GOT3 (cell line): ENCODE results near the gene TSPAN9.

Source experiments
- DNase-seq: peaks from one replicate; lab custom pipeline; 2025; ENCODE audit warnings: mixed read lengths; lab: John Stamatoyannopoulos, UW

TSPAN9 gene

DNA sequence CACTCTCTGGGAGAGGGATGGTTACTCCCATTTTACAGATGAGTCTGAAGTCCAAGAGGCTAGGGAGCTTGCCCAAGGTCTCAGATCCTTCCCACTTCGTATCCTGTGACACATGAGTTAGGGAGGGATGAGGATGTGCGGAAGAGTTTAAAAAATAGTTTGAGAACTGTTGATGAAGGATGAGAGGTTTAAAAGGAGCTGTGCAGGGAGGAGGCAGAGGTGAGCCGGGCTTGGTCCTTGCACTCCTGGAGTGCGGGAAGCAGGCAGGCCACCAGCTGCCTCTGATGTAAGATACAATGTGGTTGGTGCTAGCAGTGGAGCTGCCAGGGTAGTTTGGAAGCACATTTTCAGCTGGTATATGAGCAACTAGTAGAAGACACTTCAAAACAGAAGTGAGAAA lies 46.5 kb downstream of the TSPAN9 start:
- no peak for DNase-seq

DNA sequence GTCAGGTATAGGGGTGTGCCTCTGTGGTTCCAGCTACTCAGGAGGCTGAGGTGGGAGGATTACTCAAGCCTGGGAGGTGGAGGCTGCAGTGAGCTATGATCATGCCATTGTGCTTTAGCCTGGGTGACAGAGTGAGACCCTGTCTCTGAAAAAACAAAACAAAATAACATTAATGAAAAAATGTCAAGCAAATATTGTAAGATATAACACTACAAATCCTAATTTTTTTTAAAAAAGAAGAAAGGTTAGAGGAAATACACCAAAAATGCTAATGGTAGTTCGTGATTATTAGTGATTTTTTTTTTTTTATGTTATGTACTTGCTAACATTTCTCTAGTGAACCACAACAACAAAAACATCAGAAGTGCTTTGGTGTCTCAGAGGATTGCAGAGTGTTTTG lies 47.7 kb downstream of the TSPAN9 start:
- DNase-seq: no peak

DNA sequence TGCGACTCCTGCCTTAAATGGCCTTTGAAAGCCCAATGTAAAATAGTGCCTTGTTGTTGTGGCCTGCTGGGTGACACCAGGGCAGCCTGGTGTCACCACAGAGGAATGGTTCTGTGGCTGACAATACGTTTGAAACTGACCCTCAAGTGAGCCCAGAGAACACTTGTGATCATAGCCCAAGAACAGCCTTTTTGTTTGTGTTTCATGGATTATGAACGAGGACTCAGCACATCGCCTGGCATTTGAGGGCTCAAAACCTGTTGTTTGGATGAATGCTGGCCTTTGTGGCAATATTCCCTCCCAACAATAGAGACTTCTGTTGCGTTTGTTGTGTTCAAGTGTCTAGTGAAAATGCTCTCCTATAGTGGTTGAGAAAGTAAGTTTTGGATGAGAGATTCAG lies 48.5 kb downstream of the TSPAN9 start:
- no peak for DNase-seq

DNA sequence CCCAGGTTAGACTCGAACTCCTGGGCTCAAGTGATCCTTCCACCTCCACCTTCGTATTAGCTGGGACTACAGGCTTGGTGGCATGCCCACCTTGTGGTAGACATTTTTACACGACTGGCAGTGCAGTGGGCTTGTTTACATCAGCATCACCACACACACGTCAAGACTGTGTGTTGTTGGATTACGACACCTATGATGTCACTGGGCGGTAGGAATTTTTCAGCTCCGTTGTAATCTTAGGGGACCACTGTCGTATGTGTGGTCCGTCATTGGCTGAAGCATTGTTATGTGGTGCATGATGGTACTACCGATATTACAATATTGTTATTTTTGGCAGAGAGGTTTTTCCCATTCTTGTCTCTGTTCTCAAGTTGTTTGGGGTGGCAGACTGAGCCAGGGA lies 50.7 kb downstream of the TSPAN9 start:
- DNase-seq: no peak

DNA sequence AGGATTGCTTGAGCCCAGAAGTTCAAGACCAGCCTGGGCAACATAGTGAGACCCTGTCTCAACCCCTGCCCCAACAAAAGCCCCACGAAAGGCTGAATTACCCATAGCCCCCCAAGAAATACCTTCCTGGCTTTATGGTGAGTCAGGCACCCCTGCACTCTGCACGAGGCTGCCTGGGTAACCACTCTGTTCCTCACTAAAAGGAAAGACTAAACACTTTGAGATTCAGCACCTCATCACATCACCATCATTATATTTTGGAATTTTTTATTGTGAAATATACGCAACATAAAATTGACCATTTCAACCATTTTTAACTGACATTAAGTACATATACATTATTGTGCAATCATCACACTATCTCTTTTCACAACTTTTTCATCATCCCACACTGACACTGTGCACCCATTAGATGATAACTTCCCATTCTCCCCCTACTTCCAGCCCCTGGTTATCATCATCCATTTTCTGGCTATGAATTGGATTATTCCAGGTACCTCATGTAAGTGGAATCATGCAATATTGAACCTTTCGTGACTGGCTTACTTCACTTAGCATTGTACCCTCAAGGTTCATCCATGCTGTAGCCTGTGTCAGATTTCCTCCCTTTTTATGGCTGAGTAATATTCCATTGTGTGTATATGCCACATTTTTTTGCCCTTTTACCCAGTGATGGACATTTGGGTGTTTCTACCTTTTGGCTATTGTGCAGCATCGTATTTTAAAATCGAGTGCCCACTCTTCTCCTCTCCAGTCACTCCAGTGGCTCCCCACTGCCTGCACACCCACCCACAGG lies 51.5 kb downstream of the TSPAN9 start:
- DNase-seq: no peak

DNA sequence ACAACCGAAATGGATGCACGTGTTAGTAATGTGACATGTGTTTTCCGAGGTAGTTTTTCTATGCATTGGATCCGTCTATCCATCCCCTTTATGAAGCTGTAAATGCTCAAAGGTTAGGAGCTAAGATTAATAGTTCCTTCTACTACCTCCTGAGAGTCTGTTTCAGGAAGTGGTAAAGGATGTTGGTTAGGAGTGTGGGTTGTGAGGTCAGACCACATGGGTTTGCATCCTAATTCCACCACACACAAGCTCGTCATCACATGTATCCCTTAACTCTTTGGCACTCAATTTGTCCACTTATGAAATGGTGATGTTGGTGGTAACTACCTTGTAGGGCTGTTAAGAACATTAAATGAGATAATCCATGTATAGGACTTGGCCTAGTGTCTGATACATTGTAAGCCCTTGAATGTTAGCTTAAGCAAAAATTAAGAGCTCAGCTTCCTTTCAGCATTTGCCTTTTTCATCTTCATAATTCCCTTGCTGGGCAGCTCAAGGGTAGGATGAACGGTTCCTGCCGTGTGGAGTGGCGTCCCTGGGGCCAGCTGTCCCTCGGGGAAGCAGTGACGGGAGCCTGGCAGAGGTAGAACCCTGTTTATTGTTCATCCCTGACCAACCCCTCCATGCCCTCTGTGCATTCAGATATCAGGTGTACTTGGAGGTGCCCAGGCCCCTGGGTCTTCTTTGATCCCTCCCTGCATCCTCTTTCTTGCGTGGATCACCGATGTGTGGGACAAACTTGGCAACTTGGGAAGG lies 52.3 kb downstream of the TSPAN9 start:
- DNase-seq: no peak

DNA sequence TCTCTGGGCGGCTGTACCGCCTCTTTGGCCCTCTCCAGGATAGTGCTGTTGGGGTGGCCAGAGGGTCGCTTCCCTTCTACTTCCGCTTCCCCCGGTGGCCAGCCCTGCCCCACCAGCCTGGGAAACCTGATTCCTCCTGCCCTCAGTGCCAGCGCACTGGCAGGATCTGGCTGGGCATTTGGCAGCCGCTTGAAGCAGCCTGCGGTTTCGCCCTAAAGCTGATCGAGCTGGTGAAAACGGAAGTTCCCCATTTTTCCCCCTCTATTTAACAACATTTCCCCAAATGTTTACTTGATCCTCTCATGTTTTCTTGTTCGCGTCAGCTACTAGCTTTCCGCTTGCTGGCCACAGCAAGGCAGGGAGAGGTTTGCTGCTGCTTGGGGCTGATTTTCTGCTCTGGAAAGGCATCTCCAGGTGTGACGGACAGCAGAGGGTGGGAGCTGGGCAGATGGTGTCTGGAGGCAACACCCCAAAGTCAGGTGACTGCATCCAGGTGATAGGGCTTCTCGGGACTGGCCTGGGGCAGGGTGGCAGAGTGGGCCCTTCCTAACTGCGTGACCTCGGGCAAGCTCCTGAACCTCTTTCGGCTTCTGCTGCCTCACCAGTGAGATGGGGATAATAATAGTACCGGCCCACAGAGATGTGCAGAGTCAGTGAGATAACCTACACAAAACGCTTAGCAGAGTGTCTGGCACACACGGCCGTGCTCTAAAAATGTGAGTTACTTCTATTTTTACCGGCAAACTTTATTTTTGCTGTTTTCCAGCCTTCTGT lies 53.1 kb downstream of the TSPAN9 start:
- no peak for DNase-seq

DNA sequence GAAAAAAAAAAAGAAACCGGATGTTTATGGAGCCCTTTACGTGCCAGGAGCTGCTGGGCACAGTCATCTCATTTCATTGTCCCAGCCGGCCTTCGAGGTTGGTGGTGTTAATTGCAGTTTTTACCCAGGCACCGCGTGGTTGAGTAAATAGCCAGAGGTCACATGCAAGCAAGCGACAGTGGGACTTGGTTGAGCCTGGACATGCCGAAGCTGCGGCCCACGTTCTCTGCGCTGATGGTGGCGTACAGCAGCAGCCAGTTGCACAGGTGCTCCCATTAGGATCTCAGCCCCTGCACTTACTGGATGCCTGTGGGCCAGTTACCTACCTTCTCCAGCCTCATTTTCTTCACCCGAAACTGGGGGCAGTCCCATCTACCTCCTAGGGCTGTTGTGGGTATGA lies 54.0 kb downstream of the TSPAN9 start:
- no peak for DNase-seq

DNA sequence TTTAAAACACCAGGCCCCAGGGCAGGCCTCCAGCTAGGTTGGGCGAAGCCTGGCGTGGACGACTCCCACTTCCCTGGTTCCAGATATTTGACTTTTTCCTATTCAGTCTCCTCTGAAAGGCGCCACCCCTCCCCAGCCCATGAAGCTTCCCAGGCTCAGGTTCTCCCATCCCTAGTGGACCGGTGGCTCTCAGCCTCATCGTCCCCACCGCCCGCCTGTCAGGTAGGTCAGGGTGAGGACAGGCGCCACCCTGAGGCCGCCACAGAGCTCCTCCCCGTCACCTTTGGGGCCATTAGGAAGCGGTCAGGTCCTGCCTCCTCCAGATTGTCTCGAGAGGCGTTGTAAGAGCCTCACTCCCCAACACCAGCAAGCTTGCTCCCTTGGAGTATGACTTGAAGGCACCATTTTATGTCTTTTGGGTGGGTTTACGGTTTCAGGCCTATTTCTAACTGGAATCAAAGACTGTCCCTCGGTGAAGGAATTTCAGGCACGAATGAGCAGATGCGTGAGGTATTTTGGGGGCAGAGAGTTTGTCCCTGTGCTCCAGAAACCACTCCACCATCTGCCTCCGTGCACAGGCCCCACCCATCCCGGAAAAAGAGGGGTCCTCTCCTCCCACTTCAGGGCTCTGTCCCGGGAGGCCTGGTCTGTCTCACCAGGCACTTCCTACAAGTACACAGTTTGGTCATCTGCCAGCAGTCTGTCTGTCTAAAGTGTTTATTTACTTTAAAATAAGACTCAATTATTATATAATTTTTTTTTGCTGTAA lies 55.6 kb downstream of the TSPAN9 start:
- DNase-seq: no peak

DNA sequence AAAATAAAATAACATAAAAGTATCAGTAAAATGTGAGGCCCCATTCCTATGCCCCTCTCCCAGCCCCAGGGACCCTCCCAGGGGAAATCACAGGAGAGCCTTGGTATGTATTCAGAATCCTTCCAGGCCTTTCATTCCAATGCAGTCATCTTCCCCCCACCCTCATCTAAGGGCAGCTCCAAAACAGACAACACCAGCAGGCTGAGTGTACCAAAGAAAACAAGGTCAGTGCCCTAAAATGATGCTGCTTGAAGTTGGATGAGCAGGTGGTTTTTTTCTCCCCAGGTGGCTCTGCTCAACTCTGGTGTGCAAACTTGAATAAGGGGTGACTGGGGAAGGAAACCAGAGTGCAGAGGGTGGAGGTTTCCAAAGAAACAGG lies 56.2 kb downstream of the TSPAN9 start:
- no peak for DNase-seq

DNA sequence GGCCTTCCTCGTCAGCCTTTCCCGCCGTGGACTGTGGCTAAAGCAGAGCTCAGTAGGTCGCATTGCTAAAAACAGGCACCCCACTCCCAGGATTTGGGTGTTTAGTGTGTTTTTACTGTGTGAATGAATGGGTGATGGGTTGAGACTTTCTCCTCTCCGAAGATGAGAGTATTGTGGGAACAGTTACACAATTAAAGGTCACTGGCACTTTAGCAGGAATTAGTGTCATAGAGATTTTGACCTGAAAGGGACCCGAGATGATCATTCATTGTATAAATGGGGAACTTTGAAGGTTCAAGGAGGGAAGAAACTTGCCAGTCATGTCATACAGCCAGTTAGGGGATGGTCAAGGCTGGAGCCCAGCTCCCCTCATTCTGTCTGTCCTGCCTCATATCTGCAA lies 56.9 kb downstream of the TSPAN9 start:
- no peak for DNase-seq

DNA sequence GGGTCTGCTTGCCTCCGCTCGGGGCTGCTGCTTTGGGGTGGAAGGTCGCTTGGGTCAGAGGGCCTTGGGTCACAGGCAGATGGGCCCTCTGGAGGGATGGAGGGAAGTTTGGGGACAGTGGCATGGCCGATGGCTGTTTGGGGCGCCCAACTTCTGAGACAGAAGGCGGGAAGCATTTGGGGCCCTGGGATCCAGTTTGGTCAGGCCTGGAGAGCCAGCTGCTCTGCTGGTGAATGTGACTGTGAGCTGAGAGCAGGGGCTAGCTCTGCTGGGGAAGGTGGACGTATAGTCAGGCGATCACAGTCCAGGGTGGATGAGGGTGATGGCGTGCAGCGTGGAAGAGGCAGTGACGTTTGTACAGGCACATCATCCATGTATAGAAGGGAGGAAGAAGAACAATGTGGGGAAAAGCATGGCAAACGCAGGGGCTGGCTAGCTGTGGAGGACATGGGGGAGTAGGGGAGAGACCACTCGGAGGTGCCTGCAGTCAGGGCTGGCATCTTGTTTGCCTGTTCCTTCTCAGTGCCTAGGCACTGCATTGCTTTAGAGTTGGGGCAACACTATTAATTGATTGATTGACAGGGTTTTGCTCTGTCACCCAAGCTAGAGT lies 57.5 kb downstream of the TSPAN9 start:
- no peak for DNase-seq

DNA sequence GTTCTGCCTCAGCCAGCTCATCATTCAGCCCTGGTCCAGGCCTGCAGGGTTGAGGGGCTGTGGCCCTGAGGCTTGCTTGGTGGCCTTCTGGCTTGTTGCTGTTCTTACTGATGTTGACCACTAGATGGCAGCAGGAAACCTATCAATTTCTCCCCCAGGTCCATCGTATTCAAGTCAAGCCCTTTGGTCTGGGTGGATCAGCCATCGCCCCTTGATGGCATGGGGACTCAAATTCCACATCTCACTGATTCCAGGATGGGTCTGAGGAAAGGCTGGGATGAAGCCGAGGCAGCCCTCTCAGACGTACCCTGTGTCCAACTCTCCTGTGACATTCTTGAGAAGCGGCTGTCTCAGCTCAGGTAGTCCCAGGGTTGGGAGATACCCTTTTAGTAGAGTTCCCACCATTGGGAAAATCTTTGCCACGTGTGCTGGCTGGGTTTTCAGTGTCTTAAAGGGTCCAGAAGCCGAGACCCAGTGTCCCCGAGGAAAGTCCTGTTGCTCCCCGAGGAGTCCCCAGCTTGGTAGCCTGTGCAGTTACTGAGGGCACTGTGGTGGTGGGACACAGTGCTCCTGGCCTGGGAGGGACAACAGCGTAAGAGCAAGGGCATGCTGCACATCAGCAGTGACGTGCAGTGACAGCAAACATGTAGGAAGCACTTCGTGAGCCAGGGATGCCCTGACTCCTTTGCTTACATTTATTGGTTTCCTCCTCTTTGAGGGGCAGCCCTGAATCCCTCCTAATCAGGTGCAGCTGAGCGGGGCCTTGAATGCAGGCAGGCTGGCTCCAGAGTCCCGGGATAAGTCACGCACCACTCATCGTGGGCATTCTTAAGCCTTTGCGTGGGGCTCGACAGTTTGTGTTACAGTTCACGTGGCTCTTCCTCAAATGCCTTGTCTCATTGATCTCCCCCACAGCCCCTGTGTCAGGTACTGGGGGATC lies 58.6 kb downstream of the TSPAN9 start:
- DNase-seq: no peak

DNA sequence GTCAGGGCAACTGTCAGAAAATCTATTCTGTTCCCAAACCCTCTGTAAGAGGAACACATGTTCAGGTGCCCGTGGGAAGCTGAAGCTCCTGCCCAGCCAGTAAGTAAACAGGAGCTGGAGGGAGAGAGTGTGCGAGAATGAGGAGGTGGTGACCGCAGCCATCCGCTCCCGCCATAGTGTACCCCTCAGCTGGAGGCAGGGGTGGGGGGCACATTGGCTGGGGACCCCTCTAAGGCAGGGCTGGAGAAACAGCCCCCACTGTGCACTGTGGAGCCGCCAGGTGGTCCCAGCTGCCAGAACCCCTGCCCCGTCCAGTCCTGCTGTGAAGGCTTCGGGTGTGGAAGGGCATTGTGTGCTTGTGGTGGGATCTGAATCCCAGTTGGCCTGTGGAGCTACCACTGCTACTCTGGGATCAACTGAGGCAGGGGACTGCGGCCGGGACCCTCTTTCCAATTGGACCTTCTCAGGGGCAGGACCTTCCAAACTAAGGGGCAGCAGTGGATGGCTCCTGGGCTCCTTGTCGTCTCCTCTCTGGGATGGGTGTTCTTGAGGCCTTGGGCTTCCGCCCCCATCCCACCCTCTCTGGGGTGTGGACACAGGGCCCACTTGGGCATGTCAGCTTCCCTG lies 59.6 kb downstream of the TSPAN9 start:
- no peak for DNase-seq

DNA sequence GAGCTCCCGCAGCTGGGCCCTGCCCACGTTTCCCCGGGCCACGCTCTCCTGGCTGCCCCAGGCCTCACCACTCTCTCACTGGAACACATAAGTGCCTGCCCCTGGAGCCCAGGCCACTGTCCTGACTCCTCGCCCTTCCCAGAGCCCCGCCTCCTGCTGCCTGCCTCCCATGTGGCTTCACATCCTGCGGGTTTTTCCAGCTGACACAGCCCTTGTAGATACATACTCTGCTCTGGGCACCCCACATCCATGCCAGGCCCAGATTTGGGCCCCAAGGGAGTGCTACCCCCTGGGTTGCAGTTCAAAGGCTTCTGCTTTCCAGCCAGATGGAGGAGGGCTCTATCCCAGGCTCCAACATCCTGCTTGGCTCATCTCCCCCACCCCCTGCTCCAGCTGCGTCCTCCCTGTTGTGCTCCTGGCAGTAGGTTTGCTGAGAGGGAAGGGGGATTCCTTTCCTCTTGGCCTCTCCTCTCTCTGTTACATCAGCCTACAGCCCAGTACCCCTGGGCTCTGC lies 60.1 kb downstream of the TSPAN9 start:
- no peak for DNase-seq

DNA sequence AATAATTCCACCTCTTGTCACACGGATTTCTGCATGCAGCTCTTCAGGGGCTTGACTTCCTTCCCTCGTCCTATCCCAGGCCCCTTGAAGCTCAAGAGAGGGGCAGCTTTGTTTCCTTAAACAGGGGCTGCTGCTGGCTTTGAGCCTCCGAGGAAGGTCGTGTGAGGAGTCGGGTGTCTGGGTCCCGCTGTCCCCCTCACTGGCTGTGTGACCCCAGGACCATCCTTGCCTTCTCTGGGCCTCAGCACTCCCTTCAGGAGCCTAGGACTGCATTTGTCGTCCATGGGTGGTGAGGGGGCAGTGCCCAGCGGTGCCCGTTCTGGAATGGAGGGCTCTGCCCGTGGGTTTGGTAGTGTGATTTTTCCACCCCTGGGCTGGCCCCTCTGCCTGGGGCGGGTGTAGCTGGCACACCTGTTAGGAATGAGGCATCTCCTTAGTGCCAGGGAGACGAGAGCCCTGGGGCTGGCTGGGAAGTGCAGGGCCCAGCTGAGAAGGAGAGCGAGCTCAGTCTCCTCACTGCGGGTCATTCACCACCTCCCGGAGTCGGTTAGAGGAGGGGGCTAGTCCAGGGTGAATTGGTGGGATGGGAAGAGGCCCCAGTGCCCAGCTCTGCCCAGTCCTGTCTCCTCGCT lies 60.8 kb downstream of the TSPAN9 start:
- DNase-seq: no peak

DNA sequence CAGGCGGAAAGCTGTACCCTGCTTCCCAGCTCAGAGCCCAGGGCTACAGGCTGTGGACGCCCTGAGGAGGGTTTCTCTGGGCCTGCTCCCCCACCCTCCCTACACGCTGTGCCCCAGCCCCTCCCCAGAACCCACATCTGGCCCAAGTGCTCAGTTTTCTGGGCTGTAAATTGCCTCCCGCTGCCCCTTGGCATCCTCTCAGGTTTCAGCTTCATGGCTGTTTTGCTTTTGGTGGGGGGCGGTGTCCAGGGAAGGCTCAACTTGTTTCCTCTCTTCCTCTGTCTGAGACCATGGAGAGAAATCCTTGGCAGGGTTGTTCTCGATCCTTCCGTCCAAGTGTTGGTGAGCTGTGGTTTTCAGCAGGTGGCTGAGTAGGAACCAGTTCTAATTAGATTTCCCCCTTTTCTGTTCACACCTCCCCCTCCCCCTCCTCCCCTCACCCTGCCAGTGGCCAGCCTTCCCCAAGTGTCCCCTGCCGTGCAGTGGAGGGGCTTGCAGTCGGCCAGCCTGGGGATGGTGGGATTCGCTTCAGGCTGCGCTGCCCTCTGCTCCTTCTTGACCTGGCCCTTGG lies 61.8 kb downstream of the TSPAN9 start:
- no peak for DNase-seq

DNA sequence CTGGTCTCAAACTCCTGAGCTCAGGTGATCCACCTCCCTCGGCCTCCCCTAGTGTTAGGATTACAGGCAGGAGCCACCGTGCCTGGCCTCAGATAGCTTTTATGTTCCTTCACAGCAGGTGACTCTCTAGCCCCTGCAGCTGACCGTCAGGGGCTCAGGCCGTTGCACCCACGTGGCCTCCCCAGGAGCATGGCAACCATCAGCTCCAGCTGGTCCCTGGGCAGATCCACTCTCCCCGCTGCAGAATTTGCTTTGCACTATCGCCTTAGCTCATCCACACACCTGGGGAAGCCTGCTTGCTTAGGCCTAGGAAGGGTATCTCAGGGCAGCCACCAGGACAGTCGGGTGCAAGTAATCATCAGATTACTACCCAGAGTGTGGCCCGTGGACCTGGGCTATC lies 62.6 kb downstream of the TSPAN9 start:
- no peak for DNase-seq

DNA sequence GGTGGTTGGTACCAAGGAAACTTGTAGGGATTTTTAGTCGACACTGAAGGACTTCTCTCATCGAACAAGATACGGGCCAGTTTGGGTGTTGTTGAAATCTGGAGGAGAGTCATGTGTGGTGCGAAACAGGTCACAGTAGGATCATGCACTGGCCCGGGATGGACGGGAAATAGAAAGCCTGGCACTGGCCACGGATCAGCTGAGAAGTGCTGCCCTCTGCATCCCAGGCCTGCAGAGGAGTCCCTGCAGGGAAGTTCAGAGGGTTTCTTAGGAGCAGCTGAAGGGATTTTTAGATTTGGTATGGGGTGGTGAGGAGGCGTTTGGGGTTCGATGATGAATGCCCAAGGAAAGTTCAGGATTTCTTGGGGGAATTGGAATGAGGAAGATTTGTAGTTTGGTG lies 63.1 kb downstream of the TSPAN9 start:
- no peak for DNase-seq
